Measurements from ENCODE around the gene PNPLA2. TPM values are rescaled to one million over a fixed set of nuclear protein-coding genes. Genes with fewer than 3 reads are reported as not detected.

Gene PNPLA2
- total and polyA plus RNA-seq, 2 donors from 2014 or later: 67.9 to 173 TPM

DNA sequence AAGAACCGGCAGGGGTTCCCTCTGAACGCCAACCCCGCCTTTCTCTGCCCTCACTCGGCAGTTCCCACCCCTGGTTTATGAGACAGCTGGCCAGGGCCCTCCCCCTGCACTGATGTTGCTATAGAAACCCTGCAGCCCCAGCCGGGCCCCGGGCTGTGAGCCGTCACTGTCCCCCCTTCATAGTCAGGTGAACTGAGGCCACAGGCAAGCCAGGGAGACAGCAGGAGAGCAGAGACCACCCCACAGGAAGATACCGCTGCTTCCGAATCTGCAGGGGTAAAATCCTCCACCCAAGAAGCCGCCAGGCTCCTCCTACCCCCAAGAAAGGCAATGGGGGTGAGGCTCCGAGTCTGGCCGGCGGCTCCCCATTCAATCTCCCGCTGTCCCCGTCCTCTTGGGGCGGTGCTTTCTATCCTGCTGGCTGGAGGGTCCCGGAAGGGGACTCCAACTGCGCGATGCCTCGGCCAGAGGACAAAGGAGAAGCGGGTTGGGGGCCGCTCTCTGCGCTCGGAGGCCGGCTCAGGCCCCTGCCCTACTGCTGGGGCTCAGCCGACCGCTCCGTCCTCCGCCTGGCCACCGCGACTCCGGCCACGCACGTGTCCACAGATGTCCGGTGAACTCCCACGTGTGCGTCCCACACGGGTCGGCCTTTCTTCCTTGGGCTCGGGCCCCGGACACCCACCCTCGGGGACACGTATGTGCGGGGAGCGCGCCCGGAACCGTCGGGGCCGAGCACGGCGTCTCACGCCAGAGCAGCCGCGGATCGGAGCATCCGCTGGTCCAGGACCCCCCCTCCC lies 21.2 kb upstream of the PNPLA2 start:
- Histone ChIP-seq H3K4me1 (ENCODE audit: control insufficient read depth in 2 of 3, insufficient read depth in 2 of 3, low read depth in 1 of 3, low read length in 3 of 3) (peaks cover 0 to 22% (median 8%) of the 10 kb centered on the region in 3 donors), H3K27ac (ENCODE audit: low read depth in 2 of 2, low read length in 2 of 2) (peak overlapping the region; percentile 54 to 80), H3K36me3 (ENCODE audit: control insufficient read depth in 2 of 3, insufficient read depth in 3 of 3, low read length in 3 of 3) (no peaks in the 10 kb centered on the region), H3K4me3 (ENCODE audit: low read length in 3 of 3) (peak overlapping the region; percentile 47 to 79 (median 73)), H3K27me3 (ENCODE audit: control insufficient read depth, insufficient read depth, low read length) (no peaks in the 10 kb centered on the region), H3K9ac (ENCODE audit: low read length in 3 of 3) (peak overlapping the region in 2 of 3 donors; percentile 32 to 70), H3K9me3 (ENCODE audit: control insufficient read depth in 2 of 3, insufficient read depth in 1 of 3, low read length in 3 of 3) (no peaks in the 10 kb centered on the region)
- FAIRE-seq: no peak
- intact Hi-C loops (cut with DNase I): no loop called here
- TF ChIP-seq, protein P1, sequence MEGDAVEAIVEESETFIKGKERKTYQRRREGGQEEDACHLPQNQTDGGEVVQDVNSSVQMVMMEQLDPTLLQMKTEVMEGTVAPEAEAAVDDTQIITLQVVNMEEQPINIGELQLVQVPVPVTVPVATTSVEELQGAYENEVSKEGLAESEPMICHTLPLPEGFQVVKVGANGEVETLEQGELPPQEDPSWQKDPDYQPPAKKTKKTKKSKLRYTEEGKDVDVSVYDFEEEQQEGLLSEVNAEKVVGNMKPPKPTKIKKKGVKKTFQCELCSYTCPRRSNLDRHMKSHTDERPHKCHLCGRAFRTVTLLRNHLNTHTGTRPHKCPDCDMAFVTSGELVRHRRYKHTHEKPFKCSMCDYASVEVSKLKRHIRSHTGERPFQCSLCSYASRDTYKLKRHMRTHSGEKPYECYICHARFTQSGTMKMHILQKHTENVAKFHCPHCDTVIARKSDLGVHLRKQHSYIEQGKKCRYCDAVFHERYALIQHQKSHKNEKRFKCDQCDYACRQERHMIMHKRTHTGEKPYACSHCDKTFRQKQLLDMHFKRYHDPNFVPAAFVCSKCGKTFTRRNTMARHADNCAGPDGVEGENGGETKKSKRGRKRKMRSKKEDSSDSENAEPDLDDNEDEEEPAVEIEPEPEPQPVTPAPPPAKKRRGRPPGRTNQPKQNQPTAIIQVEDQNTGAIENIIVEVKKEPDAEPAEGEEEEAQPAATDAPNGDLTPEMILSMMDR (IDR thresholded peaks at IDR 0.05; ENCODE audit: borderline replicate concordance, extremely low read depth, insufficient read depth): no peak
- peak; percentile 89 to 93 (median 91) for DNase-seq

DNA sequence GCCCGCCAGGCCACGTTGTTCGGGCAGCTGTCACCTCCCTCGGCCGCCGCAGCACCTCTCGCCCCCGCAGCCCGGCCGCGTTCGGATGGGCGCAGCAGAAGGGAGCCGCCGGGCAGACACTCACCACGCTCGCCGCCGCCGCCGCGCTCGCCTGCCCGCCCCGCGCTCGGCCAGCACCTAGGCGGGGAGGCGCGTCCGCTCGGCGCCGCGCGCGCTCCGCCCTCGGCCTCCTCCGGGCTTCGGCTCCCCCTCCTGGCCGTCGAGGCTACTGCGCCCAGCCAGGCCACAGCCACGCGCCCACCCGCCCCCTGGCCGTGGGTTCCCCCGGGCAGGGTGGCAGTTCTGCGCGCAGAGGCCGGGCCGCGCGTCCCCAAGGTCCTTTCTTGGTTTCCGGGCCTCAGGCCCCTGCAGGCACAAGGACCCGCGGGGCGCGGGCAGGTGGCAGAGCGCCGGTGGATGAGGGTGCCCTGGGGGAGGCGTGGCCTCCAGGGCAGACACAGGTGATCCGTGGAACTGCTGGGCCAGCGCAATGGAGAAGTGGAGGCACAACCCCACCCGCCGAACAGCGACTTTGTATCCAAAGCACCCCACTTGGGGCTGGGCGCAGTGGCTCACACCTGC lies 20.5 kb upstream of the PNPLA2 start, which contains the start of gene SLC25A22:
Gene SLC25A22 (minus strand): TSS at position 189 of the 621 bp plus-strand sequence. CDS start 3,275 bp downstream, outside the sequence.
- Histone ChIP-seq H3K36me3 (ENCODE audit: control insufficient read depth in 2 of 3, insufficient read depth in 3 of 3, low read length in 3 of 3) (no peaks in the 10 kb centered on the region), H3K27ac (ENCODE audit: low read depth in 2 of 2, low read length in 2 of 2) (peak within 1 kb of the TSS; percentile 54 to 80), H3K9me3 (ENCODE audit: control insufficient read depth in 2 of 3, insufficient read depth in 1 of 3, low read length in 3 of 3) (no peaks in the 10 kb centered on the region), H3K27me3 (ENCODE audit: control insufficient read depth, insufficient read depth, low read length) (no peaks in the 10 kb centered on the region), H3K4me3 (ENCODE audit: low read length in 3 of 3) (peak within 1 kb of the TSS; percentile 47 to 79 (median 73)), H3K4me1 (ENCODE audit: control insufficient read depth in 2 of 3, insufficient read depth in 2 of 3, low read depth in 1 of 3, low read length in 3 of 3) (peaks cover 0 to 22% (median 8%) of the 10 kb centered on the region in 3 donors), H3K9ac (ENCODE audit: low read length in 3 of 3) (peak within 1 kb of the TSS in 2 of 3 donors; percentile 32 to 70)
- intact Hi-C loops (cut with DNase I): no loop called here
- DNase-seq (peak; percentile 84 to 92 (median 88)), FAIRE-seq (no peak)
- TF ChIP-seq, protein P1 (IDR thresholded peaks at IDR 0.05; ENCODE audit: borderline replicate concordance, extremely low read depth, insufficient read depth): peak; percentile 80

DNA sequence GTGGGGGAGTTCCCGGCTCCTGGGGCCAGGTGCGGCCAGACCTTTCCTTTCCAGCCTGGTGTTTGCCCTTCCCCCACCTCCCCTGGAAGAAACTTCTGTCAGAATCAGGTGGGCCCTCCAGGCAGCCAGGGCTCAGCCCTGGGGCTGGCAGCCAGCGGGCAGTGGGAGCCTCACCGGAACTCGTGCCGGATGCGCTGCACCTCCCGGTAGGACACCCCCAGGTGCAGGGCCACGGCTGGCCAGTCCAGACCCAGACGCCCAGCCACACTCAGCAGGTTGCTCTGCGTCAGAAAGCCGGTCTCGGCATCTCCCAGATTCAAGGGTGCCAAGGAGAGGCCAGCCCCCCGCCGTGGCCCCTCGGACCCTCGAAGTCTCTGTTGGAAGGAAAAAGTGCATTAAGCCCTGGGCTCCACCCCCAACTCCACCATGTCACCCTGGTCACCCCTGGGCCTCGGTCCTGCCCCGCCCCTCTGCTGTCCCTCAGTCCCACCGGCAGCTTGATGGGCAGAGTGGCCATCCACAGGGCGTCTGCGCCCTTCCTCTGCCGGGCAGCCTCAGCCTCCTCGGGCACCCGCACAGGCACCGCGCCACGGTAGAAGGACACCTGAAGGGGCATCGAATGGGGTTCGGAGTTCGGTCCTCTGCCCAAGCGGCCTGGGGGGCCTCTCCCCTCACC lies 18.9 kb upstream of the PNPLA2 start:
- intact Hi-C loops (cut with DNase I): no loop called here

More for the DNA sequence above, 18.9 kb upstream of the PNPLA2 start:
- Histone ChIP-seq H3K4me1 (ENCODE audit: control insufficient read depth in 2 of 3, insufficient read depth in 2 of 3, low read depth in 1 of 3, low read length in 3 of 3) (peaks cover 0 to 28% (median 12%) of the 10 kb centered on the region in 3 donors), H3K4me3 (ENCODE audit: low read length in 3 of 3) (no peak overlapping the region), H3K27me3 (ENCODE audit: control insufficient read depth, insufficient read depth, low read length) (no peaks in the 10 kb centered on the region), H3K9me3 (ENCODE audit: control insufficient read depth in 2 of 3, insufficient read depth in 1 of 3, low read length in 3 of 3) (no peaks in the 10 kb centered on the region), H3K36me3 (ENCODE audit: control insufficient read depth in 2 of 3, insufficient read depth in 3 of 3, low read length in 3 of 3) (no peaks in the 10 kb centered on the region), H3K27ac (ENCODE audit: low read depth in 2 of 2, low read length in 2 of 2) (no peak overlapping the region), H3K9ac (ENCODE audit: low read length in 3 of 3) (no peak overlapping the region)
- TF ChIP-seq, protein P1 (IDR thresholded peaks at IDR 0.05; ENCODE audit: borderline replicate concordance, extremely low read depth, insufficient read depth): no peak
- FAIRE-seq: no peak
- DNase-seq: no peak

All from kidney (tissue), 14 donors.